Tibial nerve (tissue), 4 donors: ENCODE measurements around the gene AADACL3.
"Not testable (repeated sequence)": the region's sequence is repeated elsewhere in the genome, so short reads cannot be mapped to it uniquely, and the experiment has no call there.

Experiments used
- EP300 ChIP-seq, 2 donors: sonication (generic); formaldehyde crosslinking; IDR thresholded peaks; one replicate each; pipeline ENCODE4 v1.6.1; 2017; ENCODE audit warnings: antibody characterized with exemption in 2 of 2, mild to moderate bottlenecking in 1 of 2
- POLR2A ChIP-seq, 2 donors: fragments of 450-650 bp; IDR thresholded peaks; one replicate each; pipeline ENCODE4 v1.6.1; 2017; ENCODE audit warnings: antibody characterized with exemption in 2 of 2, mild to moderate bottlenecking in 2 of 2, moderate library complexity in 2 of 2
- TF ChIP-seq, protein P1 (sequence below), 5 experiments: fragments of 200-600 bp in 3 of 5; fragments of 450-650 bp in 2 of 5; sonication (generic) in 3 of 5; IDR thresholded peaks; one replicate each; pipeline ENCODE4 v1.5.1; 2016 to 2019; ENCODE audit warnings: antibody characterized with exemption in 5 of 5, mild to moderate bottlenecking in 3 of 5, moderate library complexity in 2 of 5

DNA sequence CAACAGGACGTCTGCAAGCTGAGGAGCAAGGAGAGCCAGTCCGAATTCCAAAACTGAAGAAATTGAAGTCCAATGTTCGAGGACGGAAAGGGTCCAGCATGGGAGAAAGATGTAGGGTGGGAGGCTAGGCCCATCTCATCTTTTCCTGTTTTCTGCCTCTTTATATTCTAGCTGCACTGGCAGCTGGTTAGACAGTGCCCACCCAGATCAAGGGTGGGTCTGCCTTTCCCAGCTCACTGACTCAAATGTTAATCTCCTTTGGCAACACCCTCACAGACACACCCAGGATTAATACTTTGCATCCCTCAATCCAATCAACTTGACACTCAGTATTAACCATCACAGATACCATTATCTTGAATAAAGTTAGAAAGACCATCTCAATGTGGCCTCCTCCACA is 39.8 kb upstream of the AADACL3 start:
- not testable (repeated sequence) for TF ChIP-seq POLR2A, EP300 (IDR thresholded peaks at IDR 0.05)
- TF ChIP-seq, protein P1, sequence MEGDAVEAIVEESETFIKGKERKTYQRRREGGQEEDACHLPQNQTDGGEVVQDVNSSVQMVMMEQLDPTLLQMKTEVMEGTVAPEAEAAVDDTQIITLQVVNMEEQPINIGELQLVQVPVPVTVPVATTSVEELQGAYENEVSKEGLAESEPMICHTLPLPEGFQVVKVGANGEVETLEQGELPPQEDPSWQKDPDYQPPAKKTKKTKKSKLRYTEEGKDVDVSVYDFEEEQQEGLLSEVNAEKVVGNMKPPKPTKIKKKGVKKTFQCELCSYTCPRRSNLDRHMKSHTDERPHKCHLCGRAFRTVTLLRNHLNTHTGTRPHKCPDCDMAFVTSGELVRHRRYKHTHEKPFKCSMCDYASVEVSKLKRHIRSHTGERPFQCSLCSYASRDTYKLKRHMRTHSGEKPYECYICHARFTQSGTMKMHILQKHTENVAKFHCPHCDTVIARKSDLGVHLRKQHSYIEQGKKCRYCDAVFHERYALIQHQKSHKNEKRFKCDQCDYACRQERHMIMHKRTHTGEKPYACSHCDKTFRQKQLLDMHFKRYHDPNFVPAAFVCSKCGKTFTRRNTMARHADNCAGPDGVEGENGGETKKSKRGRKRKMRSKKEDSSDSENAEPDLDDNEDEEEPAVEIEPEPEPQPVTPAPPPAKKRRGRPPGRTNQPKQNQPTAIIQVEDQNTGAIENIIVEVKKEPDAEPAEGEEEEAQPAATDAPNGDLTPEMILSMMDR (IDR thresholded peaks at IDR 0.05): not testable (repeated sequence)
